Activated naive CD8-positive, alpha-beta T cell (primary cell): ENCODE measurements around the gene DUOXA1.

Experiments
- H3K27ac Mint-ChIP-seq: one replicate; pipeline ENCODE4 v1.8.0; 2021; ENCODE audit warnings: mixed read lengths
- H3K27me3 Mint-ChIP-seq: one replicate; pipeline ENCODE4 v1.8.0; 2021; ENCODE audit warnings: mixed read lengths
- H3K36me3 Mint-ChIP-seq: one replicate; pipeline ENCODE4 v1.8.0; 2021; ENCODE audit warnings: mixed read lengths
- H3K4me1 Mint-ChIP-seq: one replicate; pipeline ENCODE4 v1.8.0; 2021; ENCODE audit warnings: low read depth, mixed read lengths
- H3K4me3 Mint-ChIP-seq: one replicate; pipeline ENCODE4 v1.8.0; 2021; ENCODE audit warnings: mild to moderate bottlenecking, mixed read lengths
- H3K9me3 Mint-ChIP-seq: one replicate; pipeline ENCODE4 v1.8.0; 2021; ENCODE audit warnings: low read depth, mixed read lengths

DUOXA1 gene, protein sequence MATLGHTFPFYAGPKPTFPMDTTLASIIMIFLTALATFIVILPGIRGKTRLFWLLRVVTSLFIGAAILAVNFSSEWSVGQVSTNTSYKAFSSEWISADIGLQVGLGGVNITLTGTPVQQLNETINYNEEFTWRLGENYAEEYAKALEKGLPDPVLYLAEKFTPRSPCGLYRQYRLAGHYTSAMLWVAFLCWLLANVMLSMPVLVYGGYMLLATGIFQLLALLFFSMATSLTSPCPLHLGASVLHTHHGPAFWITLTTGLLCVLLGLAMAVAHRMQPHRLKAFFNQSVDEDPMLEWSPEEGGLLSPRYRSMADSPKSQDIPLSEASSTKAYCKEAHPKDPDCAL

DNA sequence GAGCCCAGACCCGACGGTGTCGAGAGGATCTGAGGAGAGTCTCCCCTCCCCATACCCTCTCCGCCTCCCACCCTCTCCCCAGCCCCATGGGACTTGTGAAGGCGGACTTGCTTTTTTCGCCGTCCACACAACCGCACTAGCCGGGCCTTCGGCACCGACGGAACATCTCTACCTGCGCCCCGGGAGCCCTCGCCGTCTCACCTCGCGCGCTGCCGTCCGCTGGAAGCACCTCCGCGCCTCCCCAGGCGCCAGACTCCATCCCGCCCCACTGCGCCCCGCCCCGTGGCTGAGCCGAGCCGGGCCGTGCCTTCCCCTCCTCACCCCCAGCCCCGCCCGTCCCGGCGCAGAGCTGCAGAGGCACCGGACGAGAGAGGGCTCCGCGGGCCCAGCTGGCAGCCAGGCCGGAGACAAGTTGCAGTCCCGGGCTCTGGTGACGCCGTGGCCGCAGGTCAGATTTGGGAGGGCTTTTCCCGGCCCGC is at the start of gene DUOXA1, which contains the start of gene DUOX1:
TSS of gene DUOXA1 (minus strand) at position 229 of the 479 bp plus-strand sequence. CDS start 6,865 bp downstream, outside the sequence.
TSS of gene DUOX1 (plus strand) at position 344 of the 479 bp plus-strand sequence. CDS start 1,973 bp downstream, outside the sequence.
- no peak within 1 kb of the TSS for H3K27ac Mint-ChIP-seq

DNA sequence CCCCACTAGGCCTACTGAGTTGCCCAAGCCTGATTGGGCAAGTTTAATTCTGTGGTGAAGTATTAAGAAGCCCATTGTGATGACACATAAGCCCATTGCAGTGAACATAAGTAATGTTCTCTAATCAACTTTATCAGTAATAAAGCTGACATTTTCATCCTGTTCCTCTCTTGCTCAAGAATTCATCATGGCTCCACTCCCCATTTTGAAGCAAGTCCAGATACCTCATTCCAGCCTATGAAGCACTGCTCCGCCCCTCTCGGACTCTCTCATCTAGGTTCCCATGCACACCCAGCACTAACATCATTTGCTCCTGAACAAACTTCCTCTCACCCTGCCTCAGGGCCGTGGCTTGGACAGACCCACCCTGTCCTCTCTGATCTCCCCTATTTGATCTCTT is 47.6 kb upstream of the DUOXA1 start:
- no peaks in the 10 kb centered on the region for H3K27me3 Mint-ChIP-seq
- H3K27ac Mint-ChIP-seq, result no peak overlapping the region
- peaks cover 8% of the 10 kb centered on the region for H3K4me1 Mint-ChIP-seq
- H3K9me3 Mint-ChIP-seq, result no peaks in the 10 kb centered on the region
- peaks cover 3% of the 10 kb centered on the region for H3K36me3 Mint-ChIP-seq
- H3K4me3 Mint-ChIP-seq, result no peak overlapping the region

More for the DNA sequence above, at the start of gene DUOXA1, which contains the start of gene DUOX1:
- Mint-ChIP-seq H3K36me3 (no peaks in the 10 kb centered on the region), H3K27me3 (peaks cover 38% of the 10 kb centered on the region), H3K4me1 (peaks cover 10% of the 10 kb centered on the region), H3K4me3 (peak within 1 kb of the TSS; percentile 61), H3K9me3 (no peaks in the 10 kb centered on the region)

DNA sequence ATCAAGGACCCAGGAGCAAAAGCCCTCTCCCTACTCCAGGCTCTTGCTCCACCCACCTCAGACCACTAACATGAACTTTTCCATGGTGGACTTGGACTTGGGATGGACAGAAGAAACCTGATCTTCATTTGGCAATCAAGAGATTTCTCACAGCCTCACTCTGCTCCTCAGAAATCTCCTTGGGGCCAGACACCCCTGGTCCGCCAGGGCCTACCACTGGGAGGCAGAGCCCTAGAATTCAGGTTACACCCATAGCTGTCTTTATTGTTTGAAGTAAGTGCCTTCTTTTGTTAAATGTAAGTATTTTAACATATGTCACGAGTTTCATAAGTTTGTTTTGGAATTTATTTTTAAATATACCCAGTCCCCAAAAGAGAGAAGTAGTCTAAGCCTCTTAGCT is 44.9 kb upstream of the DUOXA1 start:
- no peaks in the 10 kb centered on the region for H3K27me3 Mint-ChIP-seq
- H3K27ac Mint-ChIP-seq, result no peak overlapping the region
- no peak overlapping the region for H3K4me3 Mint-ChIP-seq
- H3K4me1 Mint-ChIP-seq, result no peaks in the 10 kb centered on the region
- H3K36me3 Mint-ChIP-seq, result peaks cover 5% of the 10 kb centered on the region
- H3K9me3 Mint-ChIP-seq, result no peaks in the 10 kb centered on the region

DNA sequence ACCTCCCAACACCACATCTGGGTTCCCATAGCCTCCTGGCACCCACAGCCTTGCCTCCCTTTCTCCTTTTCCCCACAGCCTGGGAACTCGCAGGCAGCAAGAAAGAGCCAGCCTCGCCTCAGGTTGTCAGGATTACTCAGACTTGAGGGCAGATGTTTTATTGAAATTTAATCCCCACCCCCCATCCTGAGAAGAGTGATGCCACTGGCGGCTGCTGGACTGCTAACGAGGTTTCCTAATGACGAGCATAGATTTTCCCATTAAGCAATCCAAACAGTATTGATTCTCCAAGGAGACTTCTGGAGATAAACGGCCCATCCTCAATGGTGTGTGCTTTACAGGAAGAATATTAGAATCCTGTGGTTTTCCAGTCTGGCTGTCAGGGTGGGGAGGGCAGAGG is 44.4 kb upstream of the DUOXA1 start:
- H3K36me3 Mint-ChIP-seq, result peaks cover 5% of the 10 kb centered on the region
- no peaks in the 10 kb centered on the region for H3K27me3 Mint-ChIP-seq
- H3K4me1 Mint-ChIP-seq, result no peaks in the 10 kb centered on the region
- H3K27ac Mint-ChIP-seq, result no peak overlapping the region
- H3K9me3 Mint-ChIP-seq, result no peaks in the 10 kb centered on the region
- no peak overlapping the region for H3K4me3 Mint-ChIP-seq

DNA sequence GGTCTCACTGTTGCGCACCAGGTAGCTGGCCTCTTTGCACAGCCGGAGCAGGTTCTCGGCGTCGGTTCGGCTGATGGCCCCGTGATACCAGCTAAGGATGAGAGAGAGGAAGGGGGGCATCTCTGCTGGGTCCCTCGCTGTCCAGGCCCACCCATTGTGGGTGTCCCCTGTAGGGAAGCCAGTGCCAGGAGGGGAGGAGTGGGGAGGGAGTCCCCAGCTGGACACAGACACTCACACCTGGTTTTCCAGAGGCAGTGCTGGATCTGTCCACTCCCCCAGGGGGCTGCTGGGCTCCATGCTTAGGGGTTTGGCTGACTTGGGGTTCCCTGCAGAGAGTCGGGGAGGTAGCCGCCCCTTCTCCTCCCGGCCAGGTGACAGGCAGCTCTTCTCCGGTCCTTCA is 42.2 kb upstream of the DUOXA1 start:
- Mint-ChIP-seq H3K9me3 (no peaks in the 10 kb centered on the region), H3K4me1 (no peaks in the 10 kb centered on the region), H3K4me3 (no peak overlapping the region), H3K36me3 (peaks cover 2% of the 10 kb centered on the region), H3K27ac (no peak overlapping the region), H3K27me3 (no peaks in the 10 kb centered on the region)

DNA sequence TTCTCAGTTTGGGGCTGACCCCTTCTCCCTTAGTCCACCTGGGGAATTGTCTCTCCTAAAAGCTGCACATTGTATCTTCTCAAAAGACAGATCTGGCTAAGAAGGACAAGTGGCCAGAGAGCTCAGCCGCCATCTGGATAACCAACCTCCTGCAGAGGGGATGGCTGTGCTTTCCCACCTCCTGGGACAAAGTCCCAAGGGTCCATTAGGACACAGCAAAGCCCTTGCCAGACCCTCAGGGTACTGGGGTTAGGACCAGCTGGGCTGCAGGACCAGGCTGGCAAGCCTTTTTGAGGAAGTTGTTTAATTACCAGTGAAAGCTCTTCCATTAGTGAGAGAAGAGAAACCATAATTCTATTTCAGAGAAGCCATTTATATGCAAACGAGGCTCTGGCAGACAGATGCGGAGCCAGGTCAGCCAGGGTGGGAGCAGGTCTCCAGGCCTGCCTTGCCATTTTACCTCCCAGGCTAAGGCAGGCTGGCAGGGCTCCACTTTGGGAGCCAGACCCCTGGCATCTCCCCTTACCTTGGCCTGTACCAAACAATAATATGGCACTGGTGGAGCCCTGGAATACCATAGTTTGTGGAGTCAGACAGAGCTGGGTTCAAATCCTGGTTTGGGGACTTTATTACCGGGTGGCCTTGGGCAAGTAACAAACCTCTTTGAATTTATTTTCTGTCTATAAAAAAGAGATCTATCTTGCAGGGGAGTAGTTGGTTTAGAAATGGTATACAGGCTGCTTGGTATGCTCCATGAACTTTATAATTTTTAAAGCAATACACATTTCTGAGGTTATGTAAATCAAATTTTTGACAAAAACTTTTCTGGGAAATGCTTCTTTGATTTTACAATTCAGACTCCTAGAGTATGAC is 40.2 kb upstream of the DUOXA1 start:
- Mint-ChIP-seq H3K4me3 (no peak overlapping the region), H3K4me1 (peaks cover 5% of the 10 kb centered on the region), H3K9me3 (no peaks in the 10 kb centered on the region), H3K27ac (no peak overlapping the region), H3K36me3 (peaks cover 2% of the 10 kb centered on the region), H3K27me3 (no peaks in the 10 kb centered on the region)

DNA sequence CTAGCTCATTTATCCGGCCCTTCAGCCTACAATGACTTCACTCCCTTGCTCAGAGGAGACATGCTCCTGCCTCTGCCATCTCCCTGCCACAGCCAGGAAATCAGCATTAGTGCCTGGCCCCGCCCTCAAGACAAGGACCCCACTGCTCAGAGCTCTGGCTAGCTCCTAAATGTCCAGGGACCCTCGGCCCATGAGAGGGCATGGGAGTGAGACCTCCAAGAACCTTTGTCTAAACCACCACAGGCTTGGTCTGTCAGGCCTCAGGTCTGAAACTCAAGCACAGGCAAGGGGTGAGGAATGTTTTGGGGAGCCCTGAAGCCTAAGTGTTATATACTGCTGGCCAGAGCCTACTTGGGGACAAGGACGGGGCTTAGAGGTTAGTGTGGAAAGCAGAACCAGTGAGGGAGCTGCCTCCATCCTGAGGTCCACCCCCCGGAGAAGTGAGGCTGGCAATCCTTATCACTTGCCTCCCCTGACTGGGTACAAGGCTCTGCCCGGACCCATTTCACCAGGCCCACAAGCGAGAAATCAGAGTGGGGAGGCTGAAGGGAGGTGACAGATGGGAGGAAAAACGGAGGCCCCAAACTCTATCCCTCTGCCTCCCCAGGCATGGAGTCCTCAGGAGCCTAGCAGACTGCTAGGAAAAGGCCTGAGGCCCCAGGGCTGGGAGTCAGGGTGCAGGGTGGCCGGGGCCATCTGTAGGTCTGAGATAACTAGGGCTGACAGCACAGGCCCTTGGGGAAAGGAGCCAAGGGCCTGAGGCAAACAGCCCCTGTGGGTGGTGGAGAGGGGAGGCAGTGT is 39.3 kb upstream of the DUOXA1 start:
- H3K27ac Mint-ChIP-seq, result no peak overlapping the region
- H3K27me3 Mint-ChIP-seq, result no peaks in the 10 kb centered on the region
- H3K9me3 Mint-ChIP-seq, result no peaks in the 10 kb centered on the region
- peak overlapping the region; percentile 30 for H3K4me3 Mint-ChIP-seq
- peaks cover 2% of the 10 kb centered on the region for H3K36me3 Mint-ChIP-seq
- peaks cover 5% of the 10 kb centered on the region for H3K4me1 Mint-ChIP-seq

DNA sequence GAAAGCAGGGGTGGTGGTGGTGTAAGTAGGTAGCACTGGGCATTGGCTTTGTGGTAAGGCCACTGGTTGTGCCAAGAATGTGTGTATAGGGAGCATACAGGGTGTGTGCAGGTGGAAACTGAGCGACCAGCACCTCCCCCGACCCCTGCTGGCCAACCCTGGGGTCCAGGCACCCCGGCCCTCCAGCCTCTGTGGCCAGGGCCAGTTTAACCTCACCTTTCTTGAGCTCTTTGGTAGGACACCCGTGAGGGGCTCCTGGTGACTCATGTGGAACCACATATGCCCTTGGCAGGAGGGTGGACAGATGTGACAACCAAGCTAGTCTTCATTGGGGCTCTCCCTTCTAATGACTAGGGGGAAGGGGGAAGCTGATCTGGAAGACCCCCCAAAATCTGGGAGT is 38.6 kb upstream of the DUOXA1 start:
- Mint-ChIP-seq H3K27ac (no peak overlapping the region), H3K36me3 (peaks cover 2% of the 10 kb centered on the region), H3K4me1 (peaks cover 5% of the 10 kb centered on the region), H3K27me3 (no peaks in the 10 kb centered on the region), H3K9me3 (no peaks in the 10 kb centered on the region), H3K4me3 (no peak overlapping the region)

DNA sequence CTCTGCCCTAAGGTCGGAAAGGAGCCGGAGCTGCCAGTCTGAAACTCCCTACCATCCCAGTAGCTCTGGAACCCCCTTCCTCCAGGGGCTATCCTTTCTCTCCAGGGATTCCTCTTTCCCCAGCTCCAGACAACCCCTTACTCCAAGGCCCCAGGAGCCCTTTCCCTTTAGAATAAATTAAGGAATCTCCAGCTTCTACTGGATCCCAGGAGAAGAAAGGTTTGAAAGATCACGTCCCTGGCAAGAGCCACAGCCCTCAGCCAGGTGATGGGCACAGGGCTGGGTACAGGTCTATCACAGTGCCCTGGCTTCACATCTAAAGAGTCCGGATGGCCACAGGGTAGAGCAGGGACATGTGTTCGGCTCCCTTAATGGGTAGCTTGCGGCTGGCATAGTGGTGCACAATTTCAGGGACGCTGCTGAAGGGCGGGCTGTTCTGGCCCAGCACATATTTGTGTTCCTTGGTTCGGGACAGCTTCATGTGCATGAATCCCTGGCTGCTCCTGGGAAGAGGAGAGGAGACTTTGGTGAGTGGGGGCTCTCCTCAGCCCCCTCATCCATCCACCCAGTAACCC is 38.0 kb upstream of the DUOXA1 start:
- Mint-ChIP-seq H3K27ac (peak overlapping the region; percentile 64), H3K27me3 (no peaks in the 10 kb centered on the region), H3K9me3 (no peaks in the 10 kb centered on the region), H3K4me3 (peak overlapping the region; percentile 69), H3K4me1 (peaks cover 5% of the 10 kb centered on the region), H3K36me3 (peaks cover 2% of the 10 kb centered on the region)

DNA sequence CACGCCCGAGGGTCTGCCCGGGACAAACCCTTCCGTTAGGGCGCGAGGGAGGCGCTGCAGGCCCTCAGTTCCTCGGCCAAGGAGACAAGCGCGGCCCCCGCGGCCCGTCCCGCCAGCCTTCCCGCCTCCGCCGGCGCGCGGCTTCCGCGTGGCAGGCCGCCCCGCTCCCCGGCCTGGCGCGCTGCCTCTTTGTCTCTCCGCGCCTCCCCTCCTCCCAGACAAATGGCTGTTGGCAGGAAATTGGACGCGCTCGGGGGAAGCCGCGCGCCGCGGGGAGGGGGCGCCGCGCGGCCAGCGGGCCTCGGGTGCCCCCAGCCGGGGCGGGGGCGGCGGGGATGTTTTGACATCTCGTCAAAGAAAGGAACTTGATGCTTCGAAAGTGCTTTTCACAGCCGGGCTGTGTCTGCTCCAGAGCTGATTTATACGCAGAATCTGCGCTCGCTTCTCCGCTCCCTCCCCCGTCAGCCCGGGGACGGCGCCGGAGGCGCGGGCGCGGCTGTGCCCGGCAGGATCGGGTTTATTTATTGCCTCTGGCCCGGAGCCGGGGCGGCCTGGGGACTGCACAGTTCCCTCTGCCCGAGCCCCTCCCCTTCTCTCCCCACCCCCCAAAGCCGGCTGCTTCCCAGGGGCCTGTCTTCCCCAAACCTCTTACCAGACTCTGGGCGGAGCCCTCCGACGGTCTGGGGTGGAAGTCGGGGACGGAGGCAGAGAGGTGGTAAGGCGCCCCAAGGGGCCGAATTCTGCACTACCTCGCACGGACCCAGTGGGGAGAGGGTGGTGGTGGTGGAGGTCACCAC is 37.4 kb upstream of the DUOXA1 start:
- peaks cover 5% of the 10 kb centered on the region for H3K4me1 Mint-ChIP-seq
- H3K4me3 Mint-ChIP-seq, result peak overlapping the region; percentile 69
- no peaks in the 10 kb centered on the region for H3K27me3 Mint-ChIP-seq
- H3K27ac Mint-ChIP-seq, result peak overlapping the region; percentile 64
- H3K9me3 Mint-ChIP-seq, result no peaks in the 10 kb centered on the region
- peaks cover 2% of the 10 kb centered on the region for H3K36me3 Mint-ChIP-seq

DNA sequence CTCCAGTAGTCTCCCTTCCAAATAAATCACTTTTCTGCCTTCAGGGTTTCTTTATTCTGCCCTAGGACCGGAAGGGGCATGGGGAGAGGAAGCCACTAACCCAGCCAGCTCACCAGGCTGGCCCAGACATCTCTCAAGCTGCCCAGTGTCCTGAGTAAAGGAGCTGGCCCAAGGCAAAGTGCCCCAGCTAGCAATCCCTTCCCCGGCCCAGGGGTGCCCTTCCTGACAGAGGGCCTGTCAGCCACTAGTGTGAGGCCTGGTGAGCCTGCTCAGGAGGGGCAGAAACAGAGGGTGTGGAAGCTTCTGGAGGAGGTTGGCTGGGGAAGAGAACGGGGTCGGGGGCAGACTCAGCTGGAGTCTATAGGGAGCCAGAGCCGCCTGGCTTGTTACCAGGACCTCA is 35.9 kb upstream of the DUOXA1 start:
- Mint-ChIP-seq H3K9me3 (no peaks in the 10 kb centered on the region), H3K27me3 (no peaks in the 10 kb centered on the region), H3K4me3 (peak overlapping the region; percentile 76), H3K36me3 (no peaks in the 10 kb centered on the region), H3K27ac (peak overlapping the region; percentile 87), H3K4me1 (peaks cover 5% of the 10 kb centered on the region)

DNA sequence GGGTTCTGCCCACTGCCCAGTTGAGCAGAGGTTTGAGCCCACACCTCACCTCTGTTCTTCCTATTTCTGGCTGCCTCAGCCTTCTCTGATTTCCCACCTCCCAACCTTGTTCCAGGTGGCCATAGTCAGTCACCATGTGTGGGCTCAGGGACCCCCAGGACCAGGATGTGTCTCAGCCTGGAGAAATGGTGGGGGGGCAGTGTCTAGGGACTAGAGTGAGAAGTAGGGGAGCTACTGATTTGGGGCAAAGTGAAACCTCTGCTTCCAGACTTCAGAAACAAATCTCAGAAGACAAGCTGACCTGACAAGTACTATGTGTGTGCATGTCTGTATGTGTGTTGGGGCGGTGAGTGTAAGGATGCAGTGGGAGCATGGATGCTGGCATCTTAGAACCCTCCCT is 35.2 kb upstream of the DUOXA1 start:
- no peaks in the 10 kb centered on the region for H3K27me3 Mint-ChIP-seq
- H3K27ac Mint-ChIP-seq, result peak overlapping the region; percentile 87
- H3K9me3 Mint-ChIP-seq, result no peaks in the 10 kb centered on the region
- H3K36me3 Mint-ChIP-seq, result no peaks in the 10 kb centered on the region
- peak overlapping the region; percentile 76 for H3K4me3 Mint-ChIP-seq
- H3K4me1 Mint-ChIP-seq, result peaks cover 5% of the 10 kb centered on the region

DNA sequence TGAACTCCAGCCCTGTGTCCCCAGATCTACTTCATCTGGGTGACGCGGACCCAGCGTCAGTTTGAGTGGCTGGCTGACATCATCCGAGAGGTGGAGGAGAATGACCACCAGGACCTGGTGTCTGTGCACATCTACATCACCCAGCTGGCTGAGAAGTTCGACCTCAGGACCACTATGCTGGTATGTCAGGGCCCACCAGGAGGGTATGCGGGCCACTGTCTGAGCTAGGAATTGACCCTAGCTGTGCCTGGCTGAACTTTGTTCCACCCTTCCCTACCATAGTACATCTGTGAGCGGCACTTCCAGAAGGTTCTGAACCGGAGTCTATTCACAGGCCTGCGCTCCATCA is 33.8 kb upstream of the DUOXA1 start:
- Mint-ChIP-seq H3K9me3 (no peaks in the 10 kb centered on the region), H3K27me3 (no peaks in the 10 kb centered on the region), H3K4me1 (peaks cover 7% of the 10 kb centered on the region), H3K4me3 (no peak overlapping the region), H3K27ac (peak overlapping the region; percentile 34), H3K36me3 (no peaks in the 10 kb centered on the region)
